IMR-90 (cell line): ENCODE data around the gene GFM1. TPM values are rescaled to one million over a fixed set of nuclear protein-coding genes. Genes with fewer than 3 reads are reported as not detected.
A peak's percentile ranks its signal among the peaks of the same experiment; 100 is the strongest.

Experiments used
- ATAC-seq: fragments of 200-7000 bp; cut with Tn5 transposase; 2 replicates; pipeline ENCODE4 v1.9.1; 2020; ENCODE audit warnings: low read depth, mild to moderate bottlenecking, moderate library complexity
- BruUV-seq: library from RNA; stranded (reverse); fragments of 400-500 nt; replicated peaks from 2 replicates; lab custom pipeline; 2021; lab: Mats Ljungman, UMichigan
- CTCF ChIA-PET: fragments of 300-600 bp; formaldehyde crosslinking; extraction: SDS; loops from one replicate; lab custom pipeline; 2021; ENCODE audit warnings: antibody characterized with exemption; lab: Yijun Ruan, JAX
- POLR2A ChIA-PET: fragments of 300-600 bp; sonication (Branson Sonifier 250); formaldehyde crosslinking; loops from one replicate; lab custom pipeline; 2022; ENCODE audit warnings: antibody characterized with exemption; ENCODE audit not compliant: unreplicated experiment; lab: Charles Lee
- DNase-seq: peaks from one replicate; pipeline ENCODE4 v3.0.0; 2013
- H2AFZ ChIP-seq: replicated peaks from 2 replicates; pipeline ENCODE3; 2013; ENCODE audit warnings: low read length, mild to moderate bottlenecking; ENCODE audit not compliant: poor library complexity
- H2AK5ac ChIP-seq: 2 replicates; pipeline ENCODE4 v1.6.1; 2013; ENCODE audit warnings: low read depth, low read length, inconsistent platforms
- H2AK9ac ChIP-seq: replicated peaks from 2 replicates; pipeline ENCODE3; 2013; ENCODE audit warnings: mild to moderate bottlenecking, low read depth, low read length, moderate library complexity; ENCODE audit not compliant: poor library complexity
- H2BK120ac ChIP-seq: 2 replicates; pipeline ENCODE4 v1.6.1; 2013; ENCODE audit warnings: low read depth, low read length, inconsistent platforms
- H2BK15ac ChIP-seq: 3 replicates; pipeline ENCODE4 v1.6.1; 2013; ENCODE audit warnings: low read depth, low read length, inconsistent platforms
- H2BK20ac ChIP-seq: 2 replicates; pipeline ENCODE4 v1.6.1; 2013; ENCODE audit warnings: low read depth, mild to moderate bottlenecking, inconsistent platforms, low read length, moderate library complexity
- H2BK5ac ChIP-seq: 2 replicates; pipeline ENCODE4 v1.6.1; 2013; ENCODE audit warnings: mild to moderate bottlenecking, low read depth, low read length, inconsistent platforms; ENCODE audit not compliant: poor library complexity, severe bottlenecking
- H3K14ac ChIP-seq: replicated peaks from 2 replicates; pipeline ENCODE4 v1.6.1; 2013; ENCODE audit warnings: low read depth, low read length, inconsistent platforms
- H3K18ac ChIP-seq: 2 replicates; pipeline ENCODE4 v1.6.1; 2013; ENCODE audit warnings: low read depth, low read length, control low read depth
- H3K23ac ChIP-seq: 2 replicates; pipeline ENCODE4 v1.6.1; 2013; ENCODE audit warnings: low read depth, low read length, inconsistent platforms
- H3K27ac ChIP-seq: 2 replicates; pipeline ENCODE4 v1.5.1; 2013; ENCODE audit warnings: mild to moderate bottlenecking, control low read depth, low read length; ENCODE audit not compliant: insufficient read depth
- H3K27me3 ChIP-seq: 2 replicates; pipeline ENCODE4 v1.6.1; 2013; ENCODE audit warnings: low read length; ENCODE audit not compliant: control insufficient read depth, insufficient read depth
- H3K36me3 ChIP-seq: 2 replicates; pipeline ENCODE4 v1.6.1; 2013; ENCODE audit warnings: low read length, mixed read lengths; ENCODE audit not compliant: control insufficient read depth, insufficient read depth
- H3K4ac ChIP-seq: 2 replicates; pipeline ENCODE4 v1.6.1; 2013; ENCODE audit warnings: low read depth, low read length, inconsistent platforms
- H3K4me1 ChIP-seq: 2 replicates; pipeline ENCODE4 v1.6.1; 2013; ENCODE audit warnings: low read length, mixed read lengths; ENCODE audit not compliant: control insufficient read depth, insufficient read depth
- H3K4me2 ChIP-seq: 2 replicates; pipeline ENCODE4 v1.6.1; 2013; ENCODE audit warnings: low read depth, mild to moderate bottlenecking, control low read depth, low read length, moderate library complexity
- H3K4me3 ChIP-seq: 2 replicates; pipeline ENCODE4 v1.5.1; 2013; ENCODE audit warnings: low read depth, mild to moderate bottlenecking, control low read depth, low read length, moderate library complexity; ENCODE audit not compliant: insufficient read depth
- H3K56ac ChIP-seq: 2 replicates; pipeline ENCODE4 v1.6.1; 2013; ENCODE audit warnings: low read length, inconsistent platforms; ENCODE audit not compliant: insufficient read depth; ENCODE audit errors: extremely low read depth
- H3K79me1 ChIP-seq, 2 experiments: 2 replicates each; pipeline ENCODE4 v1.6.1; 2013; ENCODE audit warnings: low read length in 2 of 2, inconsistent platforms in 1 of 2, low read depth in 1 of 2
- H3K9ac ChIP-seq: 2 replicates; pipeline ENCODE4 v1.6.1; 2013; ENCODE audit warnings: low read depth, low read length, control low read depth
- H3K9me1 ChIP-seq: 2 replicates; pipeline ENCODE4 v1.6.1; 2013; ENCODE audit warnings: low read length, inconsistent platforms; ENCODE audit not compliant: insufficient read depth
- H3K9me3 ChIP-seq: 2 replicates; pipeline ENCODE4 v1.6.1; 2013; ENCODE audit warnings: low read length; ENCODE audit not compliant: control insufficient read depth, insufficient read depth
- H4K20me1 ChIP-seq: 2 replicates; pipeline ENCODE4 v1.6.1; 2013; ENCODE audit warnings: low read length, inconsistent platforms; ENCODE audit not compliant: insufficient read depth
- H4K5ac ChIP-seq: 2 replicates; pipeline ENCODE4 v1.6.1; 2013; ENCODE audit warnings: mild to moderate bottlenecking, low read depth, low read length, control low read depth
- H4K8ac ChIP-seq, 2 experiments: 2 replicates each; pipeline ENCODE4 v1.6.1; 2013; ENCODE audit warnings: low read depth in 2 of 2, low read length in 2 of 2, control low read depth in 1 of 2, inconsistent platforms in 1 of 2
- H4K91ac ChIP-seq: 2 replicates; pipeline ENCODE4 v1.6.1; 2013; ENCODE audit warnings: low read depth, low read length, inconsistent platforms; ENCODE audit not compliant: insufficient read depth
- CEBPB ChIP-seq: IDR thresholded peaks from 2 replicates; pipeline ENCODE4 v1.6.1; 2012; ENCODE audit warnings: low read depth, low read length, improper control_type of control experiment
- NFE2L2 ChIP-seq: fragments of 150-350 bp; IDR thresholded peaks from 2 replicates; pipeline ENCODE4 v1.6.1; 2016; ENCODE audit warnings: low read depth, mild to moderate bottlenecking, low read length
- RFX5 ChIP-seq: IDR thresholded peaks from 2 replicates; pipeline ENCODE4 v1.8.0; 2012; ENCODE audit warnings: low read depth, mild to moderate bottlenecking, low read length, moderate library complexity
- WGBS, 2 experiments: methylation state at CpG; one replicate each; pipeline versions ENCODE4 v1.1.5 to v1.1.7; 2013; ENCODE audit warnings: missing lambda C conversion rate in 2 of 2; ENCODE audit not compliant: insufficient read length in 1 of 2; ENCODE audit errors: extremely low coverage in 2 of 2; 5-methylcytosine and 5-hydroxymethylcytosine counted together
- dilution Hi-C: fragments of 300-500 bp; cut with HindIII; formaldehyde crosslinking; loops from one replicate; pipeline ENCODE4 v1.14.3; 2018; ENCODE audit warnings: low sequenced_read_pairs; ENCODE audit not compliant: unreplicated experiment
- in situ Hi-C: fragments of 300-500 bp; cut with MboI; formaldehyde crosslinking; loops from 3 replicates; pipeline ENCODE4 v1.14.3; 2019; ENCODE audit warnings: low sequenced_read_pairs, inconsistent platforms, mixed read lengths
- intact Hi-C: fragments of 100-400 bp; cut with micrococcal nuclease; formaldehyde crosslinking; loops from 2 replicates; pipeline ENCODE4 v1.10.0; 2022
- polyA plus RNA-seq, 3 experiments: library from polyadenylated mRNA; depleted of rRNA; stranded (reverse); fragments of >200 nt; gene quantifications; 2 replicates each; pipeline ENCODE4 v1.2.3, GENCODE V29; 2012; ENCODE audit warnings: low replicate concordance in 1 of 3
- total RNA-seq: library from RNA; depleted of rRNA; stranded (reverse); fragments of >200 nt; gene quantifications from 2 replicates; pipeline ENCODE4 v1.2.3, GENCODE V29; 2012

The GFM1 gene
- total and polyA plus RNA-seq, 2 of the 4 experiments (the other 2 are of a cell fraction): 12.4 to 36.0 TPM

GRCh38 chr3:158680861-158681260 is 36.5 kb downstream of the GFM1 start:
- H4K5ac ChIP-seq: no peak overlapping the region; the same call in 1 of the 2 replicates
- no peak overlapping the region for H2AK9ac ChIP-seq
- H3K4me1 ChIP-seq: peaks cover 3% of the 10 kb centered on the region
- ChIA-PET CTCF (interaction anchor here (0.7 to 1.1 kb wide), 2 partner anchors 22 to 108 kb away, joined by 3 read pairs; no protein-coding TSS in a partner anchor), POLR2A (no interaction called here)
- no peak overlapping the region for H3K14ac ChIP-seq
- no peak overlapping the region for H2AFZ ChIP-seq
- WGBS, 2 experiments: no CpG with 5 or more reads among the region's 2 CpGs
- no peak overlapping the region for H3K9ac ChIP-seq
- H3K27ac ChIP-seq: peak overlapping the region; percentile 57; the same call in 1 of the 2 replicates
- no peak overlapping the region for H4K91ac ChIP-seq
- H3K18ac ChIP-seq: peak overlapping the region; percentile 85; the same call in 1 of the 2 replicates
- H2BK20ac ChIP-seq: no peak overlapping the region
- H4K8ac ChIP-seq: no peak overlapping the region; a peak in 1 of 4 replicates
- no peak overlapping the region for H3K4me3 ChIP-seq
- TF ChIP-seq NFE2L2 (no peak), CEBPB (no peak), RFX5 (no peak)
- no peaks in the 10 kb centered on the region for H3K27me3 ChIP-seq
- no peak overlapping the region for H2BK120ac ChIP-seq
- DNase-seq (no peak), ATAC-seq (peak; percentile 22)
- peaks cover 5 to 15% of the 10 kb centered on the region in 2 experiments for H3K79me1 ChIP-seq
- H2BK15ac ChIP-seq: no peak overlapping the region
- H3K9me3 ChIP-seq: no peaks in the 10 kb centered on the region
- H3K23ac ChIP-seq: no peak overlapping the region
- no peak overlapping the region for H3K4ac ChIP-seq
- H3K56ac ChIP-seq: no peak overlapping the region
- H2AK5ac ChIP-seq: no peak overlapping the region
- dilution Hi-C loops: no loop called here
- intact Hi-C loops: no loop called here
- no peaks in the 10 kb centered on the region for H3K36me3 ChIP-seq
- no TSS peak for BruUV-seq
- H2BK5ac ChIP-seq: peak overlapping the region; percentile 77
- peaks cover 8% of the 10 kb centered on the region for H3K9me1 ChIP-seq
- H3K4me2 ChIP-seq: peak overlapping the region; percentile 50
- in situ Hi-C loops: no loop called here
- no peaks in the 10 kb centered on the region for H4K20me1 ChIP-seq
